ENCODE results near the gene CTNND2.
A peak's percentile ranks its signal among the peaks of the same experiment; 100 is the strongest.

The CTNND2 gene

DNA sequence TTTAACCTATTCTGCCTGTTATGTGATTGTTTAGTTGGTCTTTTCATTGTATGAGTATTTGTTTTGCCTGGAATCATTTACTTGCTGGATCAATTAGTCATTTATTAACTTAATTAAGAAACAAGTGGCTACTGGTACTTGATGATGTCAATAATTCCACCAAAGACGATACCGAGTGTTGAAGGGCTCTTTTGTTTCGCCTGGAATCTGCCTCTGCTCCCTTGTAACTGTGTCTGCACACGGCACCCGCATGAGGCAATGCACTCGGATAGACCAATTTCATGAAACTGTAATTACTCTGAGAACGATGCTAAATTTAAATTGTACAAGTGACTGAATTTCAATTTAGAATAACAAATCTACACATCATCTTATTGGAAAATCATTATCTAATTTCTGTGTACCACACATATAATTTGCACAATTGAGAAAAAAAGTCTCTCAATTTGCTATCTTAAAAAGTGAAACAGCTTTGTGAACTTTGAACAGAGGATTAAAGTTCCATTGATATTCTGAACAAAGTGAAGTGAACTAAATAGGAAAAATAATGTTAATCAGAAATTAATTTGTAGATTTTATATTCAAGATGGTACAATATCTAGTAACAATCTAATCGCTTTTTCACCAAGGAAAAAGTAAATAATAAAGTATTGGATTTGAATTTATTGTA is 143.2 kb downstream of the CTNND2 start:
- no peak for DNase-seq

DNA sequence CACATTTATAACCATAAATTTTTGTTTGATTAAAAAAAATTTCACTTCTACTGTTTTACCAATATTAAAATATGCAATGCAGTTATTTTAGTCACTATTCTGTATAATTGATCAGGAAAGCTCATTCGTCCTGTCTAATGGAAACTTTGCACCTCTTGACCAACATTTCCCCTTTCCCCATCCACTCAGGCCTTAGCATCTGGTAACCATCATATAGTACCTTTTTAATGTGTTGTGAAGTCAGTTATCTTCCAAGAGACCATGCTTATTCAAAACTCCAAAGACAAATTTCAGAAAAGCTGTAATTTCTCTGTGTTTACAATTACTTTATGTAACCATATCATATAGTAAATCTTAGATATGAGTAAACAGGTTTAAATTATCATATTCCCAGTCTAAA is 145.9 kb downstream of the CTNND2 start:
- no peak for DNase-seq

DNA sequence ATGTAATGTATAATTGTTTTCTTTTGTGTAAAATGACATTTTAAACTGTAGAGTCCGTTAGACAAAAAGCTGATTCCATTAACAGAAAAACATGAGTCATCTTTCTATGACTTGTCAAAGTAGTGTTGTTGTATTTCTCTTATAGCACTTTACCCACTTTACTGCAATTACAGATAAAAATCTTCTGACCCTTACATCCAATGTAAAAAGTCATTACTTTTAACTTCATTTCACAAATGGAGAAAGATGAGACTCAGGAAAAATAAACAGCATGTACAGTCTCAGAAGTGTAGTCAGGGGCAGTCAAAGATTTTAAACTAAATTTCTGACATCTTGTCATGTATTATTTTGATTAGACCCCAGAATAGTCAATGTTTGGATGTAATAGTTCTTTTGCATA is 146.6 kb downstream of the CTNND2 start:
- no peak for DNase-seq

DNA sequence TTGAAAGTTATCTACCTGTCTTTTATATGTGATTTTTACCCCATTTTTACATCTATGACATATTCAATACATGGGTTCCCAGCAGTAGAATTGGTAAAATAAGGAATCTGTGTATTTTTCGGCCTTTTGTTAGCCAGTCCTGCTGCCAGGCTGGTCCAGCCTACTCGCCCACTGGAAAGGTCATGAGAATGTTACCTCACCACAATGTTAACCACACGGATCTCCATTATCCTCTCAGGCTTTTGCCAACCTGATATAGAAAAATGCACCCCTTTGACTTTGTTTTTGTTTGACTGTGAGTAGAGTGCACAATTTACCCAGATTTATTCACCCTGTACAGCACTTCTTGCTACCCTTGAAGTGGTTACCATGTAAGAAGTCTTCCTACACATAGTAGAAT is 167.2 kb downstream of the CTNND2 start:
- DNase-seq = no peak

DNA sequence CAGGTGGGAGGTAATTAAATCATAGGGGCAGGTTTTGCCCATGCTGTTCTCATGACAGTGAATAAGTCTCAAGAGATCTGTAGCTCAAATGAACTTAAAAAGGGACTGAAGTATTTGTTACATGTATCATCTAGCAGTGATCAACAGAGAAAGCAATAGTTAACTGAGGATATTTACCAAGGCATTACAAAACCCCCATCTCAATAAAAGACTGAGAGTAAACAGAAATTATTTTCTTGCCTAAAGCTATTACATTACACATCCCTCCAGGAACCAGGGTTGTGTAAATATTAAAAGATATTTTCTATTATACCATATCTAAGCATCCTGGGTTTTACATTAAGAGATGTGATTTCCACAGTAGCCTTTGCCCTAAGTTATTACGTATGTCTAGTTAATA is 169.9 kb downstream of the CTNND2 start:
- no peak for DNase-seq

GRCh38 chr5:11733840-11734192 is 170.4 kb downstream of the CTNND2 start:
- DNase-seq = no peak

GRCh38 chr5:11733185-11733839 is 170.9 kb downstream of the CTNND2 start:
- no peak for DNase-seq

GRCh38 chr5:11724940-11725339 is 179.3 kb downstream of the CTNND2 start:
- no peak for DNase-seq

DNA sequence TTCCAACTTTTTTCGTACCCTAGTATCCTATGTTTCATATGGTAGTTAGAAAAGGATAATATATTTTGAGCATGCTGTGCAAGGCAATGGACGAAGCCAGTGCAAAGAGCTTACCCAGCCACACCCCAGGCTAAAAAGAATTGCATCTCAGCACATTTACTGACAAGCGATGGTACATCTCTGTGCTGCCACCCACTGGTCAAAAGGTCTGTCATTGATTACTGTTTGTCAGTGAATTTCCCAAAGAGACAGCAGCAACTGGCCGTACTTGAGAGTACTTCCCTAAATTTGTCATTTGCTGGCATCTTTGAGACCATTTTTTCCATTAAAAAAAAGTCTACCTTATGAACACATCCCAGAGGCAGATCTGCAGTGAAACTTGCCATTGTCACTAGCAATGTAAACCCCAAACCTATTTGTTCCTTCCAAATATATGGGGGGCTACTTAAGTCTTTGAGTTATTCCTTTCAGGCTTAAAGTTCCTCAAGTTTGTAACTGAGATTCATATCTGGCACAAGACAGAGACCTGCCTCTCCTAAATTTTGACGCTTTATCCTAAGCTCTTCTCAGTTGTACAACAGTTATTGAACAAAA is 184.3 kb downstream of the CTNND2 start:
- DNase-seq = peak; percentile 30

DNA sequence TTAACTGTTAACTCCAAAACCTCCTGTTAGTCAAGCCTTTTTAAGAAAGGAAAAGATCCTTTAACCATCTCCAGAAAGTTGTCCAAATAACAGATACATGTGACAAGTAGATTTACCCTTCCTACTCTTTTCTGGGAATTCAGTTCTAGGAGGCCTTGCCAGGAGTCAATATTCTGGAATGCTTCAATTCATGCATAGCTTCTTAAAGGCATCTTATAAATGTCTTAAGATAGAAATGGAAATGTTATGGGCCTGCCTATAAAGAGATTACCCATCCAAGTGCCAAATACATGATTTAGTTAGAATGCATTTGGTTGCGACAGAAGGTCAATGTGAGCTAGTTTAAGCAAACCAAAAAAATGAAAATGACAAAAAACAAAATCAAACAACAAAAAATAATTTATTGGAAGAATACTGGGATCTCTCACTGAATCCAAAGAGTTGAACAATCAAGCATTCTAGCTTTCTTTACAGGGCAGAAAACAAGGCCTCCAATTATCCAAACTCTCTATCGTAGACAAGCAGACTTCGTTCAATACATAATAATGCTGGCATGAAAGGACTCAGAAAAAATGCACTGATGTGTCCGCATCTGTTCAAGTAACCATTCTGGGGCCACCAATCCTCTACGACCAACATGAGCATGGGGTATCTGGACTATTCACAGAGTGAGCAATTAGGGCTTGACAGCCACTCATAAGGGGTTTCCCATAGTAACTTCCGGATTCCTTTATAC is 188.6 kb downstream of the CTNND2 start:
- DNase-seq = no peak

DNA sequence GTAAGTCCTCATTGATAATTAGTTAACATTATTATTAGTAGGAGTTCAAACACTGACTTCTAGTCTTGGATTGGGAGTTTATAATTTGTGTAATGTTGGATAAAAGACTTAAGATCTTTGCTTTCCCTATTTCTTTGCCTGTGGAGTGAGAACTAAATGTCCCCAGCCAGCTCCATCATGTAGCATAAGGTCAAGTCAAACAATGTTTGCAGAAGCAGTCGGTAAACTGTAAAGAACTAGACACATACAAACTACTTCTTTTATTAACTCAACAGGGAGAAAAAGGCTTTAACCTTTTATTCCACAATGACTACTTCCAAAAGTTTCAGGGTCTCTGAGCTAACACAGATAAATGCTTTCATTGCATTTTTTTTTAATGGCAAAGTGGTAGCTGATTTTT is 192.3 kb downstream of the CTNND2 start:
- no peak for DNase-seq

DNA sequence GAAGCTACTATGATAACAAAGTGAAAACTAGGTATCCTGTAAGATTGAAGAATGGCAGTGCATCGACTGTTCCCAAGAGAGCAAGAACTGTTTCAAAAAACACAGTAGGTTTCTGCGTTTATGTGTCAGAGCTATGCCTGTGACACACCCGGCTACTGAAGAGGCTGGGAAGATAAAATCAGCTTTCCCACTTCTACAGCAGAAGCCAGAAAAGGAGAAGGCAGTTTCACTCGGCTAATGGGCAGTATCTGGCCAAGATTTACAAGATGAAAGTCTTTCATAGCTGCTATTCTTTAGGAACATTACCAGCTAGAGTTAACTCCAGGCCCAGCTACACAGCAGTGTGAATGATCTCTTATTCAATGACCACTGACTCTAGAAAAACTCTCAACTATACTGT is 195.2 kb downstream of the CTNND2 start:
- DNase-seq = no peak

DNA sequence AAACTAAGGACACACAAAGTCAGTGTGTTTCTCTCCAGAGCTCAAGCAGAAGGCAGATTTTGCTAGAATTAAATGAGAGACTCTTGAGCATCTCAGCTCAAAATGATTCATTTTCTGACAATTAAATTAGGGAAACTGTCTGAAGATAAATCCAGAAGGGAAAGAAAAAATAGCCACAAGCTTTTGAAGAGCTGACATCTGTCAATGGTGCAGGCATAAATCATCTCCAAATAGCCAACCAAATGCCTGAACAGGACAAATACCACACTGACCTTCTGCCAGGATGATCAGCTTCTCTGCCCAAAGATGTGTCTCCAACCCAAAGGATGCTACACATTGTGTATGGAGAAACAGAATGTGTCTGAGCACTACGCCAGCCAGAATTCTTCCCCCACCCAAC is 199.3 kb downstream of the CTNND2 start:
- no peak for DNase-seq

DNA sequence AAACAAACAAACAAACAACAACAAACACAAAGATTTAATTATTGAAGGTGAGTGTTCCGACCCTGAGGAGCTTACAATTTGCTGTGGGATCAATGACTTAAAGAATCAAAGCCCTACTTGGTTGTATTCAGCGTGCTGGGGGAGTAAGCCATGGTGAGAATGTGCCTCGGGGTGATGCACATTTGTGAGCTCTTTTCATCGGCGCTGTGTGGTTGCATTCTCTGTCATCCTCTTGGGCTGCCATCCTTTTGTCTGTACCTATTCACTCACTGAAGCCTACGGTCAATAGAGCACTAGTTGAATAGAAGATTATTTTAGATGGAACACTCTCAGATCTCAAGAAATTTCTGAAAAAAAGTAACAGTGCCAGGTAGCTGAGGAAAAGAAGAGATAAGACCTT is 203.9 kb downstream of the CTNND2 start:
- no peak for DNase-seq

- DNase-seq = no peak
These were observed 211.6 kb downstream of the CTNND2 start for GRCh38 chr5:11692636-11693035.

- DNase-seq = no peak
These were observed 216.7 kb downstream of the CTNND2 start for GRCh38 chr5:11687498-11687897.

GRCh38 chr5:11684607-11685006 is 219.6 kb downstream of the CTNND2 start:
- DNase-seq = no peak

DNA sequence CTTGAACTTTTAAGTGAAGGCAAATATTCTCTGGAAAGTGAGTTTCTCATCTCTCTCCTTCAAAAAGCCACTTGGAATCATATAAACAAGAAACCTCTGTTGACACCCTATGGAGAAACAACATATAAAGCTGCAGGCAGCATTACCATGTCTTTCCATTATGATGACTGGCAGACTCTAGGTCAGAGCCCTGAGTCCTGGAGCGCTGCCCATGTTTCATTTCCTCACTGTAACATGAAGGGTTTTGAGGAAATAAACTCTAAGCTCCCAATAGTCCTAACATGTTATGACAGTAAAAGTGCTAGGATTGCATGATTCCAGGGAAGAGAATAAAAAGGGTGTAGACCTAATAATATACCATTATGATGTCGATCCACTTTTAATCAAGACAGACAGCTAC is 220.6 kb downstream of the CTNND2 start:
- DNase-seq = peak; percentile 22

GRCh38 chr5:11681796-11682195 is 222.4 kb downstream of the CTNND2 start:
- no peak for DNase-seq

DNA sequence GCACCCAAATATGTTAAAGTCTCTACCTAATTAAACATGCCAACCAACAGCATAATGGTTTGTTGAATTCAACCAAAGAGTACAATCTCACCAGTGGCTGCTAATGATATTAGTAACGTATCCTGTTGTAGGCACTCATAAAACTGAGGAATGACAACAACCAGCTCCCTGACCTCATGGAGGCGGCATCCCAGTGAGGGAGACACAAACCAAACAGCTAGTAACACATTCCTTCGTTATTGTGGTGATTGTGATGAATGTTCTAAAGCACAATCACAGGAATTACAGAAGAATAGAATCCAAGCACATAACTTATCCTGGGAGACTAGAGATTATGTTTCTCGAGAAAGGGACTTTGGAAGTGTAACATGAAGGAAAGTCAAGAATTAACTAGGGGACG is 224.6 kb downstream of the CTNND2 start:
- DNase-seq = no peak

GRCh38 chr5:11675184-11675583 is 229.1 kb downstream of the CTNND2 start:
- DNase-seq = no peak

DNA sequence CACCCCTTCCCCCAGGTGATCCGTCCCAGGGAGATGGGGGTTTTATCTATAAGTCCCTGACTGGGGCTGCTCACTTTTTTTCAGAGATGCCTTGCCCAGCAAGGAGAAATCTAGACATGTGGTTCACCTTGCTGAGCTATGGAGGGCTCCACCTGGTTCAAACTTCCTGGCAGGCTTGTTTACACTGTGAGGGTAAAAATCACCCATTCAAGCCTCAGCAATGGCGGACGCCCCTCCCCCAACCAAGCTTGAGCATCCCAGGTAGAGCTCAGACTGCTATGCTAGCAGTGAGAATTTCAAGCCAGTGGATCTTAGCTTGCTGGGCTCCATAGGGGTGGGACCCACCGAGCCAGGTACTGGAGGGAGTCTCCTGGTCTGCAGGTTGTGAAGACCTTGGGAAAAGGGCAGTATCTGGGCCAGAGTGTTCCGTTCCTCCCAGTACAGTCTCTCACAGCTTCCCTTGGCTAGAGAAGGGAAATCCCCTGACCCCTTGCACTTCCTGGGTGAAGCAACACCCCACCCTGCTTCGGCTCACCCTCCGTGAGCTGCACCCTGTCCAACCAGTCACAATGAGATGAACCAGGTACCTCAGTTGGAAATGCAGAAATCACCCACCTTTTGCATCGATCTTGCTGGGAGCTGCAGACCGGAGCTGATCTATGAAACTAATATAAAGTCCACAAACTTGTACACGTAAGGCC is 231.7 kb downstream of the CTNND2 start:
- no peak for DNase-seq

GRCh38 chr5:11658376-11658775 is 245.9 kb downstream of the CTNND2 start:
- no peak for DNase-seq

All from femur (tissue), 1 donor.